Measurements from ENCODE around the gene SLC16A4. TPM values are rescaled to one million over a fixed set of nuclear protein-coding genes. Genes with fewer than 3 reads are reported as not detected.

SLC16A4 gene
- total RNA-seq, 1 donor from 2014 or later: 25.4 TPM

- Histone ChIP-seq H3K36me3 (ENCODE audit: control insufficient read depth, insufficient read depth, low read length) (no peaks in the 10 kb centered on the region), H3K4me3 (ENCODE audit: low read depth, low read length) (no peak overlapping the region), H3K27me3 (ENCODE audit: control insufficient read depth, insufficient read depth, low read length) (no peaks in the 10 kb centered on the region)
- no peak for DNase-seq (ENCODE audit: low read depth)
- TF ChIP-seq CTCF (IDR thresholded peaks at IDR 0.05; ENCODE audit: insufficient read depth, low read length, poor library complexity, severe bottlenecking): no peak
These were observed 45.3 kb downstream of the SLC16A4 start for GRCh38 chr1:110345480-110345879.

- Histone ChIP-seq H3K27me3 (ENCODE audit: control insufficient read depth, insufficient read depth, low read length) (no peaks in the 10 kb centered on the region), H3K36me3 (ENCODE audit: control insufficient read depth, insufficient read depth, low read length) (no peaks in the 10 kb centered on the region), H3K4me3 (ENCODE audit: low read depth, low read length) (no peak overlapping the region)
- no peak for DNase-seq (ENCODE audit: low read depth)
- TF ChIP-seq CTCF (IDR thresholded peaks at IDR 0.05; ENCODE audit: insufficient read depth, low read length, poor library complexity, severe bottlenecking): no peak
These were observed 46.7 kb downstream of the SLC16A4 start for GRCh38 chr1:110344152-110344551.

- Histone ChIP-seq H3K27me3 (ENCODE audit: control insufficient read depth, insufficient read depth, low read length) (no peaks in the 10 kb centered on the region), H3K36me3 (ENCODE audit: control insufficient read depth, insufficient read depth, low read length) (no peaks in the 10 kb centered on the region), H3K4me3 (ENCODE audit: low read depth, low read length) (no peak overlapping the region)
- no peak for TF ChIP-seq CTCF (IDR thresholded peaks at IDR 0.05; ENCODE audit: insufficient read depth, low read length, poor library complexity, severe bottlenecking)
- no peak for DNase-seq (ENCODE audit: low read depth)
These were observed 47.6 kb downstream of the SLC16A4 start for GRCh38 chr1:110343249-110343648.

GRCh38 chr1:110341872-110342331 is 48.9 kb downstream of the SLC16A4 start:
- Histone ChIP-seq H3K27me3 (ENCODE audit: control insufficient read depth, insufficient read depth, low read length) (no peaks in the 10 kb centered on the region), H3K36me3 (ENCODE audit: control insufficient read depth, insufficient read depth, low read length) (no peaks in the 10 kb centered on the region), H3K4me3 (ENCODE audit: low read depth, low read length) (peak overlapping the region; percentile 17)
- no peak for TF ChIP-seq CTCF (IDR thresholded peaks at IDR 0.05; ENCODE audit: insufficient read depth, low read length, poor library complexity, severe bottlenecking)
- no peak for DNase-seq (ENCODE audit: low read depth)

GRCh38 chr1:110341146-110341871 is 49.5 kb downstream of the SLC16A4 start:
- H3K4me3 ChIP-seq (ENCODE audit: low read depth, low read length): no peak overlapping the region
- TF ChIP-seq CTCF (IDR thresholded peaks at IDR 0.05; ENCODE audit: insufficient read depth, low read length, poor library complexity, severe bottlenecking): no peak

GRCh38 chr1:110340207-110340468 is 50.7 kb downstream of the SLC16A4 start:
- TF ChIP-seq CTCF (IDR thresholded peaks at IDR 0.05; ENCODE audit: insufficient read depth, low read length, poor library complexity, severe bottlenecking): no peak
- H3K4me3 ChIP-seq (ENCODE audit: low read depth, low read length): peak overlapping the region; percentile 83

More at GRCh38 chr1:110341146-110341871, 49.5 kb downstream of the SLC16A4 start:
- DNase-seq (ENCODE audit: low read depth): no peak
- no peaks in the 10 kb centered on the region for H3K36me3 ChIP-seq (ENCODE audit: control insufficient read depth, insufficient read depth, low read length)
- H3K27me3 ChIP-seq (ENCODE audit: control insufficient read depth, insufficient read depth, low read length): no peaks in the 10 kb centered on the region

More at GRCh38 chr1:110340207-110340468, 50.7 kb downstream of the SLC16A4 start:
- Histone ChIP-seq H3K36me3 (ENCODE audit: control insufficient read depth, insufficient read depth, low read length) (no peaks in the 10 kb centered on the region), H3K27me3 (ENCODE audit: control insufficient read depth, insufficient read depth, low read length) (no peaks in the 10 kb centered on the region)
- no peak for DNase-seq (ENCODE audit: low read depth)

All from kidney epithelial cell (primary cell).